GM18858 (cell line): ENCODE measurements around the gene PSMD13.

Experiments
- ATAC-seq: cut with Tn5 transposase; IDR thresholded peaks from one replicate; pipeline ENCODE4 v1.9.1; 2021; ENCODE audit not compliant: unreplicated experiment

PSMD13 gene

DNA sequence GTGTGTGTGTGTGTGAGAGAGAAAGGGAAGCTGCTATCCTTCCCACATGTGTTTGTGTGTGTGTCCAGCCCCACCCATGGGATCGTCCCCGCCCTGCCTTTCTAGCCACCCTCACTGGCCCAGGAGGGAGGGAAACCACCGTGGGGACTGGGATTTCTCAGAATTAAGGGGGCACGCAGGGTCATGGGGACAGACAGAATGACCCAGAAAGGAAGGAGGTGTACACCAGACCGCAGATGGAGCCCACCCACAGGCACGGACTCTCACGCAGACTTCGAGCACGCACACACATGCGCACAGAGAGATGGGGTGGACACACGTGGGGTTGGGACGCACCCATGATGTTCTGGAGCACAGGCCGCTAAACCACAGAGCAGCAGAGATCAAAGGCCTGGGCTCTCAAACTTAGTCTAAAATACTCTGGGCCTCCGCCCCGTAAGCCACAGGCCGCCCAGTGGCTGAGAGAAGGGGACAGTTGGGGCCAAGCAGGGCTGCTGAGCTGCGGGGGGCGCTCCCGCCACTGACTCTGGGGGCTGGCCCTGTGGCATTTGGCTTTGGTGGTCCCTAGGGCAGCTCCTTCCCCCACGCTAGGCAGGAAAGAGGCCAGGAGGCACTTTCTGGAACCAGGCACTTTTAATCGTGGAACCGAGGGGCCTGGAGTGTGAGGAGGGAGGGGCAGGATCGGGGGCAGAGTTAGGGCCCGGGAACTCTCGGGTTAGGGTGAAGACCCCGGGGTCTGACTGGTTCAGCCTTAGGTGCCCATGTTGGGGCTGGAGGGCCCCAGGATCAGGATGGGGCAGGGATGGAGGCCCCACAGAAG lies 61.0 kb downstream of the PSMD13 start:
- ATAC-seq = no peak

DNA sequence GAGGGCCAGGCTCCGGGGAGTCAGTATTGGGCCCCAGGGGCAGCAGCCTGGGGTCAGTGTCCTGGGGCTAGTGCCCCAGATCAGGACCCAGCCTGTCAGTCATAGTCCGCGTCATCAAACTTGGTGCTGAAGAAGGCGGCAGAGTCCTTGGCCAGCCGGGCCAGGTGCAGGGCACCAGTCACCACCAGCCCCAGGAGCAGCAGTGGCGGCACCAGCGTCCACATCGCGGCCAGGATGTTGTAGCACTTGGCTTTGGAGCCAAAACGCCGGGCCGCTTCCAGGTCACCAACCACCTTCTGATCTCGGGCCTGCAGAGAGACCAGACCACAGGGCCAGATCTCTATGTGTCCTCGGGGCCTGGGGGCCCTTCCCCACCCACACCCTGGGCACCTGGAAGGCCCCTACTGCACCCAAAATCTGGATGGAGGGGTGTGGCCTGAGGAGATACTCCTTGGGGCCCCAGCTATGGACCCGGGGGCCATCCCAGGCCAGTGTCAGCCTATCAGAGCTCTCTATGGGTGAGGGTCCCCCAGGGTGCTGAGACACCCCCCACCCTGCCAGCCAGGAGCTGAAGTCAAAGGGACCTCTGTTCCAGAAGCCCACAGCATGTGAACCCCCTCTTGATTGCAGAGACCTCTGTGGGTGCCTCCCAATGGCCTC lies 61.8 kb downstream of the PSMD13 start:
- no peak for ATAC-seq

DNA sequence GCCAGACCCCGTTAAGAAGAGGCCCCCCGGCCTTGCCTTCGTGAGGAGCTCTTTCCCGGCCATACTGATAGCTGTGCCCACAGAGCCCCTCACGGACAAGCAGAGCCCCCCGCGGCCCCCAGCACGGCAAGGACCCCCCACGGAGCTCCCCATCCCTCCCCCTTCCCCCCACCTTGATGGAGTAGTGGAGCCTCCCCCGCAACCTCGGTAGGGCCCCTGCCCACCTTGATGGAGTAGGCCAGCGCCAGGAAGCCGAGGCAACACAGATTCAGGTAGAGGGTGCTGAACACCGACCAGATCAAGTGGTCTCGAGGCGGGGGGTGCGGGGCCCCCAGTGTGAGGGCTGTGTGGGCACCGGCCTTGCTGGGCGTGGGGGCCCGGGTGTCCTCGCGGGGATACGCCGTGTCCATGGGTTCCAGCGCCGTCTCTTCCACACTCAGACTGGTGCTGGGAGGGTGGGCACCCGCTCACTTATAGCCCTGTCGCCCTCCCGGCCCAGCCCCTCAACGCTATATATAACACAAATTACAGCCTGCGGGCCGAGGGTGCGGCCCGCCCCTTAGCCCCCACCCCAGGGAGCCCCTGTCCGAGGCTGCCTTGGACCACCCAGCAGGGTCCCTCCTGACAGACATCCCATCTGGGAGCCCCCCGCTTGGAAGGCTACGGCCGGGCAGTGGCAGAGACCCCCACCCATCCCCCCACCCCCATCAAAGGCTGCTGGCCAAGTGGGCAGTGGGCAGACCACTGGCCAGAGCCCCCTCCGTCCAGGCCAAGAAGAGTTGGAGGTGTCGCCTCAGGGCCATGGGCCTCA lies 62.5 kb downstream of the PSMD13 start, which contains the start of gene IFITM5:
IFITM5 (minus strand) TSS at position 446 of the 811 bp plus-strand sequence; CDS start at position 410, 36 bp downstream.
- no peak for ATAC-seq

DNA sequence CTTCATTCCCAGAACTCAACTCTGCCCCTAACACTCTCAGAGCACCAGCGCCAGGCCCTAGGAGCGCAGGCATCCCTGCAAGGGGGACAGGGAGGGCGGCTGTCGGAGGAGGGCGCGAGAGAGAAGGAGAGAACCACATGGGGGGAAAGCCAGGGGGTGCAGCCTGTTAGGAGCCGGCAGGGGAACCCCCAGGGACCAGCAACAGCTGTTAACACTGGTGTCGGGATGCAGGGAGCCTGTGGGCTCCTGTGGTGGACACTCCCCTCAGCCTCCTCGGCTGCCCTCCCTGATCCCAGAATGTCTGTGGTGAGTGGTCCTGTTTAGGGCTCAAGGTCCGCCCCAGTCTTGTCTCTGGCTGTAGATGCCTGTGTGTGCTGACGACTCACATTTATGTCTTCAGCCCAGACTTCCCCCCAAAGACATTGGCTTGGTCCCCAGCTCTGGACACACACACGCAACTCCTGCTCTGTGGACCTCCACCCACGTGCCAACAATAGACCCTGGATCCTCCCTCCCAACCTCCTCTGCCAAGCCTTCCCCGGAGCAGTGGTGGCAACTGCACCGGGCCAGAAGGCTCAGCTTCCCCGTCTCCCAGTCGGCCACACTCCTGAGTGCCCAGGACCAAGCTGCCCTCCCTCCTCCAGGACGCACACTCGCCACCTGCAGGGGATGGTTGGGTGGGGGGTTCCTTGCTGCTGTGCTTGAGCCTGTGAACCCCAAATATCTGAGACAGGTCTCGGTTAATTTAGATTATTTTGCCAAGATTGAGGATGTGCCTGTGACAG lies 63.4 kb downstream of the PSMD13 start:
- no peak for ATAC-seq
